ENCODE measurements around the gene DUS2.

Gene DUS2

DNA sequence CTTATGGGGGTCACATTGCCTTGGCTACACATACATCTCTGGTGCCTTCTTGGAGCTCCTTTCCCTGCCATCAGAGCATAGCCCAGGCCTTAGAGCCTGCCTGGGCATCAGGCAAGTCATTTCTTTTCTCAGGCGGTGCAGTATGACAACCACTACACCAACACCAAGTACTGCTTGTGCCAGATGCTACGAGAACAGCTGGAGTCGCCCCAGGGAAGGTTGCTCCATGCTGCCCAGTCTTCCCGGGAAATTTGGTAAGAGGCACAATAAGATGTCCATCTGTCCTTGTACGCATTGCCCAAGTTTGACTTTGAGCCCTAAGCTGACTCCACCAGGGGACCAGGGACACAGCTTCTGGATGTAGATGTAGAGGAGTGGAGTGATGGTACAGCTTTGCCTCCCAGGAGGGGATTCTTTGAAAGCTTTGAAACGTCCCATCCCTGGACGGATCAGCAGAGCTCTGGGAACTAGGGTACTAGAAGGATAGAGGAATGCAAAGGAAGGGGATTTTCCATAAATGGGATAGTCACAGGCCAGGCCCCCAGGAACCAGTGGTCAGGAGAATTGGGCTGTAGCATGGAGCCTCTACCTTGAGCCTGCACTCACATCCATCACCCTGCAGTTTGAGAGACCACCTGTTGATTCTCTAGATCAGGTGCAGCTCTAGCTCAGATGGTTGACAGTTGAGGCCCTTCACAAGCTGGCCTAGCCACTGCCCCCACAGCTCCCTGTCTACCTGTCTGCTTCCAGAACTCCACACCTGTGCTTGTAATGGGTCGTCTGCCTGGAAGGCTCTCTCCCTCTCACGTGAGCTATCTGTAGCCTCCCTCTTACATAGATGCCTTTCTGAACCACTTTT, 51.0 kb downstream of the DUS2 start:
- DNase-seq (ENCODE audit: low read depth): no peak
- no peak overlapping the region for H3K4me3 ChIP-seq (ENCODE audit: low read length)
- no peak for TF ChIP-seq CTCF (conservative IDR thresholded peaks at IDR 0.05; ENCODE audit: low read length)

GRCh38 chr16:68074850-68075555, 51.9 kb downstream of the DUS2 start:
- no peak for DNase-seq (ENCODE audit: low read depth)
- H3K4me3 ChIP-seq (ENCODE audit: low read length): no peak overlapping the region
- no peak for TF ChIP-seq CTCF (conservative IDR thresholded peaks at IDR 0.05; ENCODE audit: low read length)

DNA sequence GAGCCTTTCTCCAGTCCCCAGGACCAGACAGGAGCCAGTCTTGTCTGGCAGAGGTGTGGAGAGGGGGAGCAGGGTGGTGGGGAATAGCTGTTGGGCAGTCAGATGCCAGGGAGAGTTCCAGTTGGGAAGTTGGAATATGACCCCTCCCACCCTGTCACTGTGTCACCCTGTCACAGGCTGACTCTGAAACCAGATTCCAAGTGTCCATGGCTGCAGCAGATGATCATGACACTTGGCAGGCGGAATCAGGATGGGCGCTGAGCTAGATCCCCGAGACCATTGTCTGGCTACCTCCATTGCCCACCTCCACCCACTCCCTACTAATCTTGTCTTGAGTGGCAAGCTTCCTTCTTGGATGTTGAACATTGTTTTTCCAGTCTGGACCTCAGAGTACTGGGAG, 52.9 kb downstream of the DUS2 start:
- TF ChIP-seq CTCF (conservative IDR thresholded peaks at IDR 0.05; ENCODE audit: low read length): no peak
- no peak for DNase-seq (ENCODE audit: low read depth)
- H3K4me3 ChIP-seq (ENCODE audit: low read length): no peak overlapping the region

GRCh38 chr16:68076560-68076959, 53.5 kb downstream of the DUS2 start:
- no peak for TF ChIP-seq CTCF (conservative IDR thresholded peaks at IDR 0.05; ENCODE audit: low read length)
- DNase-seq (ENCODE audit: low read depth): no peak
- no peak overlapping the region for H3K4me3 ChIP-seq (ENCODE audit: low read length)

DNA sequence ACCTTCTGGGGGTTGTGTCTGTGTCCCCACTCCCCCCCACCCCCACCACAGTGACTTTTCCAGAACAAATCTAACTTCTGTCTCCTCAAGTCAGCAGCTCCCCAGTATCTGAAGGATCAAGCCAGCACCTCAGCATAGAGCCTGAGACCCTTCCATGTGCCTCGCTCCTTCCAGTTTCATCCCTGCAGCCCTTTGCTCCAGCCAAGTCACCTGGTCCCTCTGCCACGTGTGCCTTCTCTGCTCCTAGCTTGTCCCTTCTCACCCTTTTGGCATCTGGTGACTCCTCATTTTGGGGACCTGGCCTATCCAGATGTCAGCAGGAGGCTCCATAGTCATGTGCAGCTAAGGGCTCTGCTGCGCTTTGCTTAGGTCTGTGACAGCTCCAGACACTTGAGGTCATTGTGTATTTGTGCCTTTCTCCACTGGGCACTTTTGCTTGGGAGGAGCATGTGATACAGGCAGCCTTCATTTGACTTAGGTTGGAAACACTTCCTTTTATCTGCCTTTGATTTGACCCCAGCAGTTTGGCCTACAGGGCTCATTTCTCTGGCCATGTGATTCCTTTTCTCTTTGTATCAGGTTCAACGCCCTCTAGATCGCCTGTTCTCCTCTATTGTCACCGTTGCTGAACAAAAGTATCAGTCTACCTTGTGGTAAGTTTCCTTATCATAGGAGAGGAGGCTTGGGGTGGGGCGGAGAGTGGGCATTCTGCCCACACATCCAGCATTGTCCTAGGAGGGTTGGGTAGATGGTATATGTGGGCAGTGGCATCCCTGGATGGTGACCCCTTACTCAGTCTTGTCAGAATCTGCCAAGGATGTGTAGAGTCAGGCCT, 55.0 kb downstream of the DUS2 start:
- DNase-seq (ENCODE audit: low read depth): no peak
- no peak for TF ChIP-seq CTCF (conservative IDR thresholded peaks at IDR 0.05; ENCODE audit: low read length)
- H3K4me3 ChIP-seq (ENCODE audit: low read length): no peak overlapping the region

GRCh38 chr16:68078701-68079375, 55.8 kb downstream of the DUS2 start:
- DNase-seq (ENCODE audit: low read depth): no peak
- H3K4me3 ChIP-seq (ENCODE audit: low read length): no peak overlapping the region
- TF ChIP-seq CTCF (conservative IDR thresholded peaks at IDR 0.05; ENCODE audit: low read length): no peak
